WTC11 (cell line): ENCODE measurements around the gene KCNIP4. TPM values are rescaled to one million over a fixed set of nuclear protein-coding genes. Genes with fewer than 3 reads are reported as not detected.

Source experiments
- ATAC-seq: fragments of 200-7000 bp; cut with Tn5 transposase; 2 replicates; pipeline ENCODE4 v1.10.0; 2021; ENCODE audit warnings: mild to moderate bottlenecking, moderate library complexity
- CTCF ChIA-PET: fragments of 300-600 bp; sonication (Branson Sonifier 250); formaldehyde crosslinking; loops from one replicate; lab custom pipeline; 2021; ENCODE audit warnings: antibody characterized with exemption; lab: Charles Lee
- POLR2A ChIA-PET: fragments of 350-600 bp; sonication (Branson Sonifier 250); formaldehyde crosslinking; loops from one replicate; lab custom pipeline; 2021; ENCODE audit warnings: antibody characterized with exemption; lab: Charles Lee
- DNase-seq: peaks from one replicate; pipeline ENCODE4 v3.0.0; 2021; ENCODE audit warnings: low spot score
- H3K27ac Mint-ChIP-seq: 2 replicates; pipeline ENCODE4 v1.8.0; 2021; ENCODE audit warnings: mixed read lengths
- H3K27me3 Mint-ChIP-seq: 2 replicates; pipeline ENCODE4 v1.8.0; 2021; ENCODE audit warnings: low read depth, mild to moderate bottlenecking, moderate library complexity, mixed read lengths
- H3K36me3 Mint-ChIP-seq: 2 replicates; pipeline ENCODE4 v1.8.0; 2021; ENCODE audit warnings: mixed read lengths
- H3K4me1 Mint-ChIP-seq: 2 replicates; pipeline ENCODE4 v1.8.0; 2022; ENCODE audit warnings: mixed read lengths
- H3K4me3 Mint-ChIP-seq: 2 replicates; pipeline ENCODE4 v1.8.0; 2021; ENCODE audit warnings: mild to moderate bottlenecking, moderate library complexity, mixed read lengths
- H3K9me3 Mint-ChIP-seq: 2 replicates; pipeline ENCODE4 v1.8.0; 2021; ENCODE audit warnings: mixed read lengths
- ARID4B ChIP-seq: sonication (generic); formaldehyde crosslinking; IDR thresholded peaks from 2 replicates; pipeline ENCODE4 v1.8.0; 2023; ENCODE audit warnings: missing genetic modification reagents, mild to moderate bottlenecking, borderline replicate concordance
- ATF2 ChIP-seq: sonication (generic); formaldehyde crosslinking; IDR thresholded peaks from 2 replicates; pipeline ENCODE4 v1.8.1; 2022; ENCODE audit warnings: low read depth, missing genetic modification reagents, borderline replicate concordance
- CDX4 ChIP-seq: fragments of 250-450 bp; sonication (Bioruptor Pico); IDR thresholded peaks from 2 replicates; pipeline ENCODE4 v1.9.0; 2021; ENCODE audit warnings: moderate library complexity, mild to moderate bottlenecking, inconsistent platforms, borderline replicate concordance
- CREB1 ChIP-seq: sonication (generic); formaldehyde crosslinking; IDR thresholded peaks from 2 replicates; pipeline ENCODE4 v1.8.0; 2023; ENCODE audit warnings: mild to moderate bottlenecking, missing genetic modification reagents
- CREM ChIP-seq: sonication (generic); formaldehyde crosslinking; IDR thresholded peaks from 2 replicates; pipeline ENCODE4 v1.8.1; 2022; ENCODE audit warnings: mild to moderate bottlenecking, missing genetic modification reagents, moderate library complexity
- ESRRA ChIP-seq: sonication (generic); formaldehyde crosslinking; IDR thresholded peaks from 2 replicates; pipeline ENCODE4 v1.8.1; 2022; ENCODE audit warnings: mild to moderate bottlenecking, missing genetic modification reagents, borderline replicate concordance
- ETV6 ChIP-seq: sonication (generic); formaldehyde crosslinking; IDR thresholded peaks from 2 replicates; pipeline ENCODE4 v1.8.1; 2022; ENCODE audit warnings: mild to moderate bottlenecking, missing genetic modification reagents
- GTF2I ChIP-seq: fragments of 250-450 bp; sonication (Bioruptor Pico); conservative IDR thresholded peaks from 2 replicates; pipeline ENCODE4 v1.4.0; 2021; ENCODE audit warnings: mild to moderate bottlenecking
- JAZF1 ChIP-seq: fragments of 250-450 bp; sonication (Bioruptor Pico); IDR thresholded peaks from 2 replicates; pipeline ENCODE4 v1.9.0; 2021; ENCODE audit warnings: moderate library complexity, mild to moderate bottlenecking, inconsistent platforms
- JUN ChIP-seq: sonication (generic); formaldehyde crosslinking; IDR thresholded peaks from 2 replicates; pipeline ENCODE4 v1.8.0; 2023; ENCODE audit warnings: mild to moderate bottlenecking, missing genetic modification reagents
- MLX ChIP-seq: sonication (generic); formaldehyde crosslinking; IDR thresholded peaks from 2 replicates; pipeline ENCODE4 v1.8.1; 2023; ENCODE audit warnings: mild to moderate bottlenecking, missing genetic modification reagents, moderate library complexity
- MYBL2 ChIP-seq: sonication (generic); formaldehyde crosslinking; IDR thresholded peaks from 2 replicates; pipeline ENCODE4 v1.8.1; 2023; ENCODE audit warnings: mild to moderate bottlenecking, moderate library complexity, missing genetic modification reagents
- NR2C2 ChIP-seq: sonication (generic); formaldehyde crosslinking; IDR thresholded peaks from 2 replicates; pipeline ENCODE4 v1.8.0; 2022; ENCODE audit warnings: mild to moderate bottlenecking, missing genetic modification reagents
- OVOL2 ChIP-seq: fragments of 250-450 bp; sonication (Bioruptor Pico); IDR thresholded peaks from 2 replicates; pipeline ENCODE4 v1.9.0; 2021; ENCODE audit warnings: mild to moderate bottlenecking, borderline replicate concordance
- RORB ChIP-seq: fragments of 250-450 bp; sonication (Bioruptor Pico); IDR thresholded peaks from 2 replicates; pipeline ENCODE4 v1.9.0; 2021; ENCODE audit warnings: mild to moderate bottlenecking
- STAT6 ChIP-seq: sonication (generic); formaldehyde crosslinking; conservative IDR thresholded peaks from 2 replicates; pipeline ENCODE4 v1.8.1; 2023; ENCODE audit warnings: mild to moderate bottlenecking, low read depth, missing genetic modification reagents, moderate library complexity
- ZNF219 ChIP-seq: sonication (generic); formaldehyde crosslinking; IDR thresholded peaks from 2 replicates; pipeline ENCODE4 v1.8.0; 2023; ENCODE audit warnings: missing genetic modification reagents, mild to moderate bottlenecking, borderline replicate concordance
- ZNF263 ChIP-seq: sonication (generic); formaldehyde crosslinking; IDR thresholded peaks from 2 replicates; pipeline ENCODE4 v1.8.1; 2022; ENCODE audit warnings: low read depth, mild to moderate bottlenecking, moderate library complexity, missing genetic modification reagents
- ZNF416 ChIP-seq: fragments of 250-450 bp; sonication (Bioruptor Pico); IDR thresholded peaks from 2 replicates; pipeline ENCODE4 v1.9.0; 2021; ENCODE audit warnings: mild to moderate bottlenecking, inconsistent platforms
- ZNF423 ChIP-seq: fragments of 250-450 bp; sonication (Bioruptor Pico); IDR thresholded peaks from 2 replicates; pipeline ENCODE4 v2.1.2; 2022; ENCODE audit warnings: mild to moderate bottlenecking, moderate library complexity
- ZNF425 ChIP-seq: fragments of 250-450 bp; sonication (Bioruptor Pico); conservative IDR thresholded peaks from 2 replicates; pipeline ENCODE4 v1.9.0; 2021; ENCODE audit warnings: mild to moderate bottlenecking
- total RNA-seq: library from RNA; stranded (reverse); gene quantifications from 3 replicates; pipeline ENCODE4 v1.2.3, GENCODE V29; 2021

Gene KCNIP4
- total RNA-seq, 1 experiment from 2014 or later = not detected

GRCh38 chr4:21102667-21103066 is 845.9 kb downstream of the KCNIP4 start:
- Mint-ChIP-seq H3K4me3 (no peak overlapping the region), H3K36me3 (no peaks in the 10 kb centered on the region; the same call in 1 of the 2 replicates), H3K9me3 (peaks cover 40% of the 10 kb centered on the region), H3K4me1 (no peaks in the 10 kb centered on the region), H3K27me3 (no peaks in the 10 kb centered on the region), H3K27ac (no peak overlapping the region)
- ATAC-seq = no peak
- ChIA-PET POLR2A (no interaction called here), CTCF (no interaction called here)
- no peak for DNase-seq
- TF ChIP-seq ZNF263 (CRISPR knock-in tag) = no peak
- no peak for TF ChIP-seq CDX4 (CRISPR knock-in tag)
- no peak for TF ChIP-seq ETV6 (CRISPR knock-in tag)
- TF ChIP-seq JAZF1 (CRISPR knock-in tag) = no peak

- no peaks in the 10 kb centered on the region for H3K4me1 Mint-ChIP-seq
- POLR2A ChIA-PET = no interaction called here
- H3K27ac Mint-ChIP-seq = no peak overlapping the region
- CTCF ChIA-PET = no interaction called here
- no peaks in the 10 kb centered on the region for H3K27me3 Mint-ChIP-seq
- peaks cover 19% of the 10 kb centered on the region for H3K9me3 Mint-ChIP-seq
- H3K4me3 Mint-ChIP-seq = no peak overlapping the region
- H3K36me3 Mint-ChIP-seq = no peaks in the 10 kb centered on the region
- TF ChIP-seq MYBL2 (CRISPR knock-in tag) (no peak), ARID4B (CRISPR knock-in tag) (no peak), ZNF416 (CRISPR knock-in tag) (no peak), STAT6 (CRISPR knock-in tag) (no peak), RORB (no peak), MLX (no peak), CREM (CRISPR knock-in tag) (no peak), JUN (no peak), NR2C2 (no peak), OVOL2 (CRISPR knock-in tag) (no peak), ZNF219 (CRISPR knock-in tag) (no peak)
- DNase-seq (no peak), ATAC-seq (no peak)
Measured at GRCh38 chr4:21097865-21098264, 850.7 kb downstream of the KCNIP4 start.

GRCh38 chr4:21097026-21097425 is 851.5 kb downstream of the KCNIP4 start:
- no peak for DNase-seq
- peaks cover 19% of the 10 kb centered on the region for H3K9me3 Mint-ChIP-seq
- ATAC-seq = no peak
- POLR2A ChIA-PET = no interaction called here
- CTCF ChIA-PET = no interaction called here
- H3K4me1 Mint-ChIP-seq = no peaks in the 10 kb centered on the region
- no peaks in the 10 kb centered on the region for H3K36me3 Mint-ChIP-seq
- H3K4me3 Mint-ChIP-seq = no peak overlapping the region
- H3K27me3 Mint-ChIP-seq = no peaks in the 10 kb centered on the region
- H3K27ac Mint-ChIP-seq = no peak overlapping the region
- TF ChIP-seq ESRRA (CRISPR knock-in tag) = no peak
- no peak for TF ChIP-seq ZNF219 (CRISPR knock-in tag)
- no peak for TF ChIP-seq GTF2I (CRISPR knock-in tag)
- TF ChIP-seq ATF2 (CRISPR knock-in tag) = no peak
- TF ChIP-seq ZNF423 (CRISPR knock-in tag) = no peak
- no peak for TF ChIP-seq CREB1
- TF ChIP-seq JAZF1 (CRISPR knock-in tag) = no peak
- TF ChIP-seq ZNF425 (CRISPR knock-in tag) = no peak
